Mucosa of descending colon (tissue), 3 donors: ENCODE results near the gene MGAT5. TPM values are rescaled to one million over a fixed set of nuclear protein-coding genes. Genes with fewer than 3 reads are reported as not detected.

Experiments
- ATAC-seq: fragments of 200-7000 bp; cut with Tn5 transposase; one replicate; pipeline ENCODE4 v1.9.1; 2020; ENCODE audit warnings: mild to moderate bottlenecking, moderate library complexity
- DNase-seq, 3 donors: peaks; one replicate each; pipeline ENCODE4 v3.0.0-alpha.2; 2020
- H3K36me3 ChIP-seq: fragments of 200-600 bp; one replicate; pipeline ENCODE4 v1.8.0; 2021; ENCODE audit warnings: low read depth, mild to moderate bottlenecking
- H3K4me1 ChIP-seq: fragments of 200-600 bp; one replicate; pipeline ENCODE4 v1.8.0; 2021; ENCODE audit warnings: low read depth, mild to moderate bottlenecking
- H3K4me3 ChIP-seq: fragments of 200-600 bp; one replicate; pipeline ENCODE4 v1.8.0; 2021; ENCODE audit warnings: mild to moderate bottlenecking
- H3K9me3 ChIP-seq: fragments of 200-600 bp; one replicate; pipeline ENCODE4 v1.8.0; 2021; ENCODE audit warnings: mild to moderate bottlenecking
- CTCF ChIP-seq: fragments of 200-600 bp; IDR thresholded peaks from one replicate; pipeline ENCODE4 v1.8.0; 2022; ENCODE audit warnings: antibody characterized with exemption, mild to moderate bottlenecking
- intact Hi-C, 2 donors: fragments of 100-400 bp; cut with DNase I in 1 of 2; cut with micrococcal nuclease in 1 of 2; formaldehyde crosslinking; loops; one replicate each; pipeline versions ENCODE4 v1.11.0 to v1.11.1; 2022; cut with DNase I, micrococcal nuclease
- total RNA-seq, 3 donors: library from RNA; stranded (reverse); fragmentation: NEBNext Ultra II Directional in 2 of 3; extraction: Animal tissue kit (Norgen Biotek cat#: 25700) in 2 of 3; gene quantifications; one replicate each; pipeline versions ENCODE4 v1.2.1 to v1.2.4, GENCODE V29; 2021 to 2023
- donor health status: DM: no; HTN: no; CAD: no; lungs with moderate emphysema.
- donor health status: DM: no; HTN: no; CAD: no.
- donor health status: DM: no; HTN: yes; CAD: no.

The MGAT5 gene
- total RNA-seq, 3 donors from 2014 or later: 56.5 to 75.5 (median 69.7) TPM

- ATAC-seq (no peak), DNase-seq (no peak)
- Histone ChIP-seq H3K4me1 (peaks cover 34% of the 10 kb centered on the region), H3K9me3 (peaks cover 5% of the 10 kb centered on the region), H3K4me3 (no peak overlapping the region), H3K36me3 (no peaks in the 10 kb centered on the region)
- intact Hi-C loops: no loop called here
- TF ChIP-seq CTCF: no peak
These were observed 22.4 kb upstream of the MGAT5 start for GRCh38 chr2:134231301-134231964.

- Histone ChIP-seq H3K4me3 (no peak overlapping the region), H3K9me3 (peaks cover 5% of the 10 kb centered on the region), H3K4me1 (peaks cover 34% of the 10 kb centered on the region), H3K36me3 (no peaks in the 10 kb centered on the region)
- intact Hi-C loops: no loop called here
- no peak for ATAC-seq
- no peak for DNase-seq
- TF ChIP-seq CTCF: no peak
These were observed 21.9 kb upstream of the MGAT5 start for GRCh38 chr2:134231965-134232340.

GRCh38 chr2:134232461-134232860 lies 21.4 kb upstream of the MGAT5 start:
- peaks cover 34% of the 10 kb centered on the region for H3K4me1 ChIP-seq
- ATAC-seq (peak; percentile 67), DNase-seq (no peak)
- H3K4me3 ChIP-seq: no peak overlapping the region
- H3K9me3 ChIP-seq: peaks cover 5% of the 10 kb centered on the region
- intact Hi-C loops: no loop called here
- TF ChIP-seq CTCF: no peak
- no peaks in the 10 kb centered on the region for H3K36me3 ChIP-seq

- TF ChIP-seq CTCF: no peak
- H3K4me3 ChIP-seq: no peak overlapping the region
- peaks cover 4% of the 10 kb centered on the region for H3K9me3 ChIP-seq
- no peak for DNase-seq
- H3K4me1 ChIP-seq: peaks cover 36% of the 10 kb centered on the region
- no peaks in the 10 kb centered on the region for H3K36me3 ChIP-seq
- intact Hi-C loops: no loop called here
- peak; percentile 42 for ATAC-seq
These were observed 20.8 kb upstream of the MGAT5 start for GRCh38 chr2:134232868-134233727.

GRCh38 chr2:134233728-134234136 lies 20.1 kb upstream of the MGAT5 start:
- peaks cover 38% of the 10 kb centered on the region for H3K4me1 ChIP-seq
- intact Hi-C loops: no loop called here
- H3K36me3 ChIP-seq: no peaks in the 10 kb centered on the region
- no peak overlapping the region for H3K4me3 ChIP-seq
- TF ChIP-seq CTCF: no peak
- DNase-seq: no peak
- H3K9me3 ChIP-seq: no peaks in the 10 kb centered on the region
- peak; percentile 12 for ATAC-seq
